HG02588 (cell line): ENCODE data around the gene FAM180A.

Experiments
- ATAC-seq: cut with Tn5 transposase; IDR thresholded peaks from one replicate; pipeline ENCODE4 v1.9.1; 2021; ENCODE audit warnings: mild to moderate bottlenecking, moderate library complexity; ENCODE audit not compliant: unreplicated experiment

Gene FAM180A

DNA sequence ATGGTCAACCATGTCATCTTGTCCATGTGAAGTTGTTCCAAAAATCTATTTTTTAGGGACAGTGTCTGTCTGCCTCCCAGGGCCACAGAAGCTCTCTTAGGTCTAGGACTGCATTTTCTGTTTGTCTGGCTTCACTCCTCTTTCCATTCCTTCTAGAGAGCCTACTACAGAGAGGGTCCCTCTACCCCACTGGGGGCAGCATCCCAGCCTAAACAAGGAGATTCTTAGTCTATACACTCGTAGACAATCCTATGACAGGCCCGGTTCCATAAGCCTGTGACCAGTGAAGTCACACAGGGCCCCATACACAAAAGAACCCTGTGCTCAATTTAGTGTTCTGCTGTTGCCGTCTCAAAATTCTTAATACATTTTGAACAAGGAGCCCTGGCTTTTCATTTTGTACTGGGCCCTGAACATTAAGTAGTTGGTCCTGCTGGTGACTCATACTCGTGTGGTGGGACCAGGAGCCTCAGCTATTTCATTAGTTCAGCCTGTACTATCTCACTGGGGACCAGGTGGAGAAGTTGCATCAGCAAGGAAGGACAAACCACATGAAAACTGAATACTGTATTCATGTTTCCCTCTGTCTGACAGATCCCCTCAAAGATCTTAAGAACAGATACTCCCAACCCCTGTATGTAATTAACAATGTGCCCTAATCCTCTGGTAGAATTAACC lies 23.5 kb upstream of the FAM180A start:
- ATAC-seq = no peak

GRCh38 chr7:135771051-135771450 lies 22.4 kb upstream of the FAM180A start:
- no peak for ATAC-seq

DNA sequence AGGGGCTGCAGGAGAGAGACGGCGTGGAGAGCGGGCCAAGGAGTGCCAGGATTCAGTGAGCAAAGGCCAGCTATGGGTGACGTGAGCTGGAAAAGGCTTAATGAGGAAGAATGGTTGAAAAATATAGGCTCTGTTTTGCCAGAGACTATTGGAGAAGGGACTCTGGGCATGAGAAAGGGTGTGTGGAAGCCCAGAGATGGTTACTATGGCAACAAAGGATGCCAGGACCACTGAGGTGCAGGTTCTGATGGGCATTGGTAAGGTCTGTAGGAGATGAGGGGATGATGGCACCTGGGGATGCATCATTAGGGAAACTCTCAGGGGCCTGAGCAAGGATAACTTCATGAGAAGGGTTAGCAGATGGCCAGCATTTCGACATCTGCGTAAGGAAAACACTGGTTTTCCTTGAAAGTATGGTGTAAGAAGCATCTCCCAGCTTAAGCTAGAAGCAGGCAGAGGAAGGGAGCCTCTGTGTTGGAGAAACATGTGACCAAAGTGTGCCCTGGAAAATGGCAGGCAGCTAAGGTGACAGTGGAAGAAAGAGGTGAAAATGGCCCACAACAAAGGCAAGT lies 21.6 kb upstream of the FAM180A start:
- no peak for ATAC-seq

- no peak for ATAC-seq
Measured at GRCh38 chr7:135769005-135769802, 20.6 kb upstream of the FAM180A start.

- no peak for ATAC-seq
Measured at GRCh38 chr7:135768467-135768866, 19.9 kb upstream of the FAM180A start.

GRCh38 chr7:135768064-135768463 lies 19.5 kb upstream of the FAM180A start:
- ATAC-seq = no peak

DNA sequence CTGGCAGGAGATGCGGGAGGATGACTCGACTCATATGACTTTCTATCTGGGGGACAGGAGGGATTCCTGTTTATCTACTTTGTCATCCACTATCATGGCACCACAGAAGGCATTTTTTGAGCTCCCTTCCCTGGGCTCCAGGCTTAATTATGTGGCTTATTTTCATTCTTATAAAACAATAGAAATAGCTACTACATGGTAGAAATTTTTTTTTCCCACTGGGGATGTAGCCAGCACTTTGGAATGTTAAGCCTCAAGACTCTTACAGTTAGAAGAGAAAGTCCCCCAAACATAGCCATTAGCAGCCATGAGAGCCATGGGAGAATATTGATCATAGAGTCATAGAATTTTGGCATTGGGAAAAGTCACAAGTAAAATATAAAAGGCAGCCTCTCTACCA lies 14.6 kb upstream of the FAM180A start:
- no peak for ATAC-seq

- ATAC-seq = no peak
Measured at GRCh38 chr7:135761751-135762488, 13.3 kb upstream of the FAM180A start.

- no peak for ATAC-seq
Measured at GRCh38 chr7:135759532-135759931, 10.9 kb upstream of the FAM180A start.

DNA sequence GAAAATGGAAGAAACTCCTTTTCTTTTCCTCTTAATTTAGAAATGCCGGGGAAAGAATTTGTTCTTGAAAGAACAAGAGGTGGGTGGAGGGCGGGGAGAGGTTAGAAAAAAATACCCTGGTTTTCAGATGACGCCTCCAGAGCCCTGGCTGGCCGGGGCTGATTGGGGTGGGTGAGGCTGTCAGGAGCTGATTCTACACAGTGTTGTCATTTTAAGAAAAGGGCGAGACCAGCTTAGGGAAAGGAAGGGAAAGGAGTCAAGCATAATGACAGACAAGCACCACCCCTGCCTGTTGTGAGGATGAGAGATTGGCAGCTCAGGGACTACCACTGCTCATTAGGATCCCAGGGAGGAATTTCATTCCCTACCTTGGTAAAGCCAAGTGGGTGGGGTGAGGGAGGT lies 9.9 kb upstream of the FAM180A start:
- no peak for ATAC-seq

DNA sequence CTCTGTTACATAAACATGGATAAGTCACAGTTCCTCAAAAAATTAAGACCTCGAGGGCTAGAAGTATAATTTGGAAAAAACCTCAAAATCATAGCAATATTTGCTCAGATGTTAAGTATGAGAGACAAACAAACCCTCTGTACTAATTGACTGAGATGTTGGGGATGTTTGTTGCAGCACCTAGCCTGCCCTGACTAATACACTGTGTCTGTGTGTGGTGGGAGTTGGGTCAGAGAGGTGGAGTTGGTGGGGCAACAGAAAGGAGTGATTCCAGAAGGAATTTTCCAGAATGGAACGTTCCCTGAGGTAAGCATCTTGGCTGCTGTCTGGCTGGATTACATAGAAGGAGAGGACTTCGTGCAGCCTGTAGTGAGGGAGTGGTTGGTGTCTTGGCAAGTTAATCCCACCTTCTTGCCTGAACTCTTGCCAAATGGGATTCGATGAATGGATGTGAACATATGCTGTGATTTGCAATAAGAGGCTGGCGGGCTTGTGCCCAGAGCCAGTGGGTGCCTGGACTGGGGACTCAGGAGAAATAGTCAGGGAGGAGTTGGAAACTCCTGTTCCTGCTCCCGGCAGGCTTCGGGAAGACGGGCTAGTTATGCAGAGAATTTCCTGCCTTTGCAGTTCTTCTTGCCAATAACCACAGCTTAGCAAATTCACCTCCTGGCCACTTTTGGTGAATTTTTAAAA lies 9.3 kb upstream of the FAM180A start:
- ATAC-seq = no peak

GRCh38 chr7:135756191-135756590 lies 7.6 kb upstream of the FAM180A start:
- no peak for ATAC-seq

GRCh38 chr7:135755351-135755753 lies 6.7 kb upstream of the FAM180A start:
- no peak for ATAC-seq

GRCh38 chr7:135753616-135754413 lies 5.2 kb upstream of the FAM180A start:
- no peak for ATAC-seq

DNA sequence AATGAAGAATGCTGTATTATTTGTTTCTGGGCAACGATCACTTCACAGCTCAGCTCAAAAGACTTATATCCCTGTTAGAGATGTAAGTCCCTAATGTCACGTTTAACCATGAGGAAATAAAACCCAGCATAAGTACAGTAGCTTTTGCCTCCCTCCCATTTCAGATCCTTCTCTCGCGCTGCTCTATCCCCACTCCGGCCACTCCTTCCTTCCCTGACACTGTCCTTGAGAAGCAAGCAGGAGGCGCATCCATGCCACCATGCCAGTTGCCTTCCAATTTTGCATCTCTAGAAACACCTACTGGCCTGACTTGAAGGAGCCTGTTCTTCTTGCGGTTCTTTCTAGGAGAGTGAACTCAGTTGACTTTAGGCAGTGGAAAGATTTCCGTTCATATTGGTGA lies 1.2 kb downstream of the FAM180A start:
- ATAC-seq = no peak

GRCh38 chr7:135745703-135746312 lies 2.8 kb downstream of the FAM180A start:
- ATAC-seq = no peak

DNA sequence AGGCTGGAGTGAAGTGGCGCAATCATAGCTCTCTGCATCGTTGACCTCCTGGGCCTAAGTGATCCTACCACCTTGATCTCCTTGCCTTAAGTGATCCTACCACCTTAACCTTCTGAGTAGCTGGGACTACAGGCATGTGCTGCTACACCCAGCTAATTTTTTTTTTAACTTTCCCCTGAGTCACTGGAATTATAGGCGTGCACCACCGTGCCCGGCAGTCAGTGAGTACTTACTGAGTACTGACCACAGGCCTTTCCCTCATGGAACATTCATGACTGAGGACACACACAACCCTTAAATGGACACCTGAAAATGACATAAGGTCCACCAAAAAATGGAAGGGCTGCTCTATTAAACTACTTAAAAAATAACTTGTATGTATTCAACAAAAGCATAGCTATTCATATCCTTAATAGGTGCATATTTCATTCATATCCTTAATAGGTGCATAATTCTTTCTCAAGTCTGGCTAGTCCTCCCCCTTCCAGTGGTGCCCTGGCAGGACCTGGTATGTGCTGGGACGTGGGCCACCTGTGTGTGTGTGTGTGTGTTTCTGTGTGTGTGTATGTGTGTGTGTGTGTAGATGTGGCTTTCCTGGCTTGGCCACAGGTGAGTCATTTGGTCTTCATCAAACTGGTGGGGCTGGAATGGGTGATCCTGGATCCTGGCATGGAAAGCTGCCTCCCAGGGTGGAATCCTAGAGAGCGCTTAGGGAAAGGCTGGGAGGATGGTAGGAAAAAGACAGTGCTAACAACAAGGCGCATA lies 3.5 kb downstream of the FAM180A start:
- no peak for ATAC-seq

DNA sequence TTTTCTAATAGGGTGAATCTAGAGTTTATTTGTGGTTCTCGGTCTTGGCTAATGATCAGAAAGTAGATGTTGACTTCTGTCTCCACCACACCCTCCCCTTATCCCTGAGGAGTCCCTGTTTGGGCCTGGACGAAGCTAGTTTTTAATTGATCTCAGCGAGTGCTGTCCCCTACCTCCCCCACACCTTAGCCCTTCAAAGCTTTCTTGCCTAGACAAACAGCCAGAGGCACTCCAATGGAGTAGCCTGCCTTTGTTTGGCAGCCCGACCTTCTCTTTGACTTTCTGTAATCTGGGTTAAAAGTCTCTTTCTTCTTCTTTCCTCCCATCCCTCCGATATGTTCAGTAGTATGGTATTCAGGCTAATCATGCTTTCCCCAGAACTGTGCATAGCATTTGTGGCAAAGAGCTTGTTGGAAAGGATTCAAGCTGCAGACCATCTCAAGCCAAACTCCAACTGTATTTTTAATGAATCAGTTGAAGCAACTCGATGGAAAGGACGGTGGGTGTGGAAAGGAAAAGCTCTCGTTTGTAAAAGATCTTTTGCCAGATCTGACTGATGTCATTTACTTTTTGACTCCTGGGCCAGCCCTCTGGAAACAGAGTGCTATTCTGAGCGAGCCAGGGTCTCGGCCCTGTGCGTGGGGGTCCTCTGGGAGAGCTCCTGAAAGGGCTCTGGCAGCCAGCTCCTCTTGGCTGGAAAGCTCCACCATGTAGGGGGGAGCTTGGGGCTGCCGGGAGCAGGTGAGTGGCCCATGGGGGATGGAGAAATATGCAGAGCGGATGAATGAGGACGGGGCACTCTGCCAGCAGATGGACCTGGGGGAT lies 4.5 kb downstream of the FAM180A start:
- ATAC-seq = no peak
